ENCODE data around the gene PAPPA. TPM values are rescaled to one million over a fixed set of nuclear protein-coding genes. Genes with fewer than 3 reads are reported as not detected.

PAPPA gene
- total RNA-seq, 1 experiment from 2014 or later, result 0.17 TPM

GRCh38 chr9:116236979-116237378, 83.4 kb downstream of the PAPPA start:
- H3K4me1 ChIP-seq (ENCODE audit: insufficient read depth, low read length), result no peaks in the 10 kb centered on the region
- H3K4me1 Mint-ChIP-seq, result no peaks in the 10 kb centered on the region; a peak in 1 of 4 replicates
- H3K4me2 ChIP-seq (ENCODE audit: insufficient read depth, insufficient read length, low read length), result no peak overlapping the region
- H2BK15ac ChIP-seq (ENCODE audit: low read depth, low read length), result no peak overlapping the region
- H3K56ac ChIP-seq (ENCODE audit: insufficient read length, low read depth, low read length), result no peak overlapping the region
- no peak overlapping the region for H3K9ac ChIP-seq (ENCODE audit: extremely low read depth, insufficient read length, low read length)
- no peaks in the 10 kb centered on the region for H3K79me1 ChIP-seq (ENCODE audit: insufficient read depth, low read depth, low read length, poor library complexity, severe bottlenecking)
- H3K23ac ChIP-seq (ENCODE audit: insufficient read length, low read depth, low read length), result no peak overlapping the region
- H3K27me3 ChIP-seq (ENCODE audit: insufficient read depth, low read length), result no peaks in the 10 kb centered on the region
- H3K27me3 Mint-ChIP-seq (ENCODE audit: low read depth), result peaks cover 22% of the 10 kb centered on the region
- H2BK120ac ChIP-seq (ENCODE audit: low read depth, low read length, poor library complexity, severe bottlenecking), result no peak overlapping the region
- no peak overlapping the region for H2BK5ac ChIP-seq (ENCODE audit: insufficient read length, low read length)
- H3K14ac ChIP-seq (ENCODE audit: insufficient read depth, low read length), result no peak overlapping the region
- no peaks in the 10 kb centered on the region for H4K20me1 ChIP-seq (ENCODE audit: control insufficient read depth, insufficient read depth, insufficient read length)
- no peak for DNase-seq
- no peak overlapping the region for H2AK5ac ChIP-seq (ENCODE audit: insufficient read length, low read length)
- TF ChIP-seq CTCF (conservative IDR thresholded peaks at IDR 0.05), result no peak
- H2BK20ac ChIP-seq (ENCODE audit: low read depth, low read length, poor library complexity, severe bottlenecking), result no peak overlapping the region
- H3T11ph ChIP-seq (ENCODE audit: low read length), result no peak overlapping the region
- H4K8ac ChIP-seq (replicated peaks; ENCODE audit: insufficient read length, low read depth, low read length), result no peak overlapping the region
- no peaks in the 10 kb centered on the region for H3K9me3 ChIP-seq (ENCODE audit: control insufficient read depth, low read depth, low read length)
- no peaks in the 10 kb centered on the region for H3K9me3 Mint-ChIP-seq
- no peaks in the 10 kb centered on the region for H3K23me2 ChIP-seq (ENCODE audit: insufficient read length, low read depth, low read length, poor library complexity, severe bottlenecking)
- no peak overlapping the region for H3K18ac ChIP-seq (ENCODE audit: insufficient read length, low read depth, low read length)
- H2BK12ac ChIP-seq (ENCODE audit: insufficient read length, low read depth, low read length), result no peak overlapping the region
- no peak overlapping the region for H4K91ac ChIP-seq (ENCODE audit: insufficient read length, low read depth, low read length)
- no peak overlapping the region for H4K5ac ChIP-seq (ENCODE audit: insufficient read length, low read depth, low read length)
- H2AFZ ChIP-seq (ENCODE audit: low read length), result no peak overlapping the region
- no peak overlapping the region for H3K4ac ChIP-seq (ENCODE audit: low read depth, low read length)
- no peak overlapping the region for H3K27ac ChIP-seq (ENCODE audit: insufficient read length, low read depth, low read length)
- no peak overlapping the region for H3K27ac Mint-ChIP-seq
- no peaks in the 10 kb centered on the region for H3K79me2 ChIP-seq (ENCODE audit: insufficient read depth, low read length)
- no peaks in the 10 kb centered on the region for H3K36me3 Mint-ChIP-seq (ENCODE audit: insufficient read depth in 1 of 3, low read depth in 3 of 3)
- no peak overlapping the region for H3K4me3 Mint-ChIP-seq

All from H9 (cell line).